Hair follicular keratinocyte (primary cell): Measurements from ENCODE around the gene UBTD1. TPM values are rescaled to one million over a fixed set of nuclear protein-coding genes. Genes with fewer than 3 reads are reported as not detected.

ENCODE experiments used
- total RNA-seq: library from RNA; depleted of rRNA; stranded (reverse); fragments of >200 nt; gene quantifications from 2 replicates; pipeline ENCODE4 v1.2.3, GENCODE V29; 2015

Gene UBTD1, protein sequence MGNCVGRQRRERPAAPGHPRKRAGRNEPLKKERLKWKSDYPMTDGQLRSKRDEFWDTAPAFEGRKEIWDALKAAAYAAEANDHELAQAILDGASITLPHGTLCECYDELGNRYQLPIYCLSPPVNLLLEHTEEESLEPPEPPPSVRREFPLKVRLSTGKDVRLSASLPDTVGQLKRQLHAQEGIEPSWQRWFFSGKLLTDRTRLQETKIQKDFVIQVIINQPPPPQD
- 25.9 and 28.3 TPM in 2 replicates for total RNA-seq

GRCh38 chr10:97498841-97499560, at the start of gene UBTD1:
UBTD1 (plus strand) TSS chr10:97498924; CDS start chr10:97499204, 280 bp downstream.

GRCh38 chr10:97498076-97498840, 466 bp upstream of the UBTD1 start, which contains the start of gene MMS19:
MMS19 (minus strand) TSS chr10:97498422; CDS start chr10:97498384, 38 bp downstream.

GRCh38 chr10:97572214-97572989, 73.7 kb downstream of the UBTD1 start, which contains the start of gene ANKRD2:
ANKRD2 (plus strand) TSS chr10:97572779; CDS start chr10:97572789, 10 bp downstream.

DNA sequence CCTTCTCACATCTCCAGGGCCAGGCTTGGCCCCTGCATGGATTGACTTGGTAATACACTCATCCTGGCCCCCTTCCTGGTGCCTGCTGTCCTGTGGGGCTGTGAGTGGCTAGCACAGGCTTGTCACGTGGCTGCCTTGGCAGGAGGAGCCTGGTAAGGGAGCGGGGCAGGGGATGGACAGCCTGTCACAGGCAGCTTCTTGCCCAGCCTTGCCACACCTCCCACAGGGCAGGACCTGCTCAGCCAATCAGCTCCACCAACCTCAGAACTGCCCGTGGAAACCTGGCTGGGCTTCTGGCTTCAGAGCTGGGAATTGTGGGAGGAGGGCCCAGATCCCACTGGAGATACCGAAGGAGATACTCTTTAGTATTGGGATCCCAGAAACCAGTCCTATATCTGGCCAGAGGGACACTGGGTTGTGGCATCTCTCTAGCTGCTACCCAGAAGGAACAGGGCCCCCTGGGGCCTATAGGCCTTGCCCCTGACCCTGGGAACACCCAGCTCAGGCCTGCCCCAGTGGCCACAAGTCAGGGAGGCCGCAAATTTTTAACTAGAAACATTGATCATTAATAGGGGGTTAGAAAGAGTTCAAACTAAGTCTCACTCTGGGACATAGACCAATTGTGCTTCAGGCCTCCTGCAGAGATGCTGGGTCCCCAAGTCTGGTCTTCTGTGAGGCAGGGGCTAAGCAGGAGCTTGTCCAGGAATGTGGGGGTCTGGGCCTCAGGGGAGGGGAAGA, 85.5 kb downstream of the UBTD1 start, which contains the start of gene HOGA1:
HOGA1 (plus strand) TSS at position 330 of the 738 bp plus-strand sequence; CDS start at position 645, 315 bp downstream.

GRCh38 chr10:97589479-97589878, 90.8 kb downstream of the UBTD1 start, which contains the start of gene C10orf62:
C10orf62 (plus strand) TSS chr10:97589721; CDS start chr10:97589898, 177 bp downstream.

Other genes starting within 250 kb of the UBTD1 start
- gene ARHGAP19, start 206.3 kb upstream of the UBTD1 start, total RNA-seq, result 5.8 and 11.6 TPM in 2 replicates
- 0.27 and 1.6 TPM in 2 replicates for gene FRAT1, start 179.7 kb upstream of the UBTD1 start, total RNA-seq
- 9.1 and 10.2 TPM in 2 replicates for gene FRAT2, start 164.2 kb upstream of the UBTD1 start, total RNA-seq
- 24.8 and 27.3 TPM in 2 replicates for gene RRP12, start 97.6 kb upstream of the UBTD1 start, total RNA-seq
- 506 and 725 TPM in 2 replicates for gene PGAM1, start 72.7 kb upstream of the UBTD1 start, total RNA-seq
- gene EXOSC1, start 52.9 kb upstream of the UBTD1 start, total RNA-seq, result 44.2 and 52.7 TPM in 2 replicates
- gene ZDHHC16, start 52.7 kb upstream of the UBTD1 start, total RNA-seq, result 53.5 and 58.4 TPM in 2 replicates
- gene MMS19, start 502 bp upstream of the UBTD1 start, total RNA-seq, result 96.5 and 110 TPM in 2 replicates
- gene ANKRD2, start 73.9 kb downstream of the UBTD1 start, total RNA-seq, result 1.0 and 3.0 TPM in 2 replicates
- gene HOGA1, start 85.5 kb downstream of the UBTD1 start, total RNA-seq, result 0.55 and 1.2 TPM in 2 replicates
- not detected in 2 replicates for gene C10orf62, start 90.8 kb downstream of the UBTD1 start, total RNA-seq
- gene MORN4, start 134.6 kb downstream of the UBTD1 start, total RNA-seq, result 6.2 and 7.1 TPM in 2 replicates
- gene PI4K2A, start 141.7 kb downstream of the UBTD1 start, total RNA-seq, result 43.9 and 60.5 TPM in 2 replicates
- gene AVPI1, start 188.3 kb downstream of the UBTD1 start, total RNA-seq, result 23.0 and 23.2 TPM in 2 replicates
- gene MARVELD1, start 214.8 kb downstream of the UBTD1 start, total RNA-seq, result 34.8 and 42.0 TPM in 2 replicates
- 11.6 and 15.9 TPM in 2 replicates for gene ZFYVE27, start 238.2 kb downstream of the UBTD1 start, total RNA-seq